GM19239 (cell line): ENCODE data around the gene MED12L.

Source experiments
- DNase-seq: peaks from one replicate; pipeline ENCODE4 v3.0.0; 2011; ENCODE audit warnings: low spot score; ENCODE audit not compliant: insufficient read length
- FAIRE-seq: peaks from 2 replicates; lab custom pipeline; 2011; peaks lifted over from hg19 to GRCh38; lab: Jason Lieb, UNC

MED12L gene

GRCh38 chr3:151278230-151278629, 192.8 kb downstream of the MED12L start, which contains the start of gene P2RY14:
Gene P2RY14 (minus strand): TSS chr3:151278542. CDS start chr3:151214316, 64,226 bp downstream.
- DNase-seq (no peak), FAIRE-seq (peak; percentile 42)

- FAIRE-seq (no peak), DNase-seq (no peak)
Observed at GRCh38 chr3:151281671-151282324, 196.3 kb downstream of the MED12L start.

GRCh38 chr3:151282921-151283320, 197.5 kb downstream of the MED12L start:
- peak; percentile 92 for FAIRE-seq
- peak; percentile 30 for DNase-seq

GRCh38 chr3:151283387-151283786, 197.9 kb downstream of the MED12L start:
- FAIRE-seq (no peak), DNase-seq (no peak)

- DNase-seq (no peak), FAIRE-seq (no peak)
Observed at GRCh38 chr3:151283907-151284461, 198.5 kb downstream of the MED12L start.

GRCh38 chr3:151285940-151286339, 200.5 kb downstream of the MED12L start:
- DNase-seq (no peak), FAIRE-seq (no peak)

- no peak for FAIRE-seq
Observed at GRCh38 chr3:151289445-151289844, 204.0 kb downstream of the MED12L start.

GRCh38 chr3:151290673-151291072, 205.2 kb downstream of the MED12L start:
- FAIRE-seq (no peak), DNase-seq (no peak)

More at GRCh38 chr3:151289445-151289844, 204.0 kb downstream of the MED12L start:
- no peak for DNase-seq

- DNase-seq (no peak), FAIRE-seq (no peak)
Observed at GRCh38 chr3:151293127-151293526, 207.7 kb downstream of the MED12L start.

GRCh38 chr3:151296226-151296625, 210.8 kb downstream of the MED12L start:
- no peak for DNase-seq
- FAIRE-seq: no peak

- DNase-seq: no peak
- FAIRE-seq: no peak
Observed at GRCh38 chr3:151297429-151297828, 212.0 kb downstream of the MED12L start.

- DNase-seq (no peak), FAIRE-seq (no peak)
Observed at GRCh38 chr3:151299006-151299405, 213.5 kb downstream of the MED12L start.

GRCh38 chr3:151300539-151300938, 215.1 kb downstream of the MED12L start:
- no peak for FAIRE-seq
- no peak for DNase-seq

- no peak for DNase-seq
- FAIRE-seq: no peak
Observed at GRCh38 chr3:151301787-151302186, 216.3 kb downstream of the MED12L start.

- FAIRE-seq: no peak
- no peak for DNase-seq
Observed at GRCh38 chr3:151303751-151304150, 218.3 kb downstream of the MED12L start.

- DNase-seq (no peak), FAIRE-seq (no peak)
Observed at GRCh38 chr3:151305060-151305774, 219.8 kb downstream of the MED12L start.

GRCh38 chr3:151305775-151306151, 220.3 kb downstream of the MED12L start:
- no peak for FAIRE-seq
- DNase-seq: no peak

GRCh38 chr3:151306168-151306810, 220.8 kb downstream of the MED12L start:
- no peak for DNase-seq
- FAIRE-seq: no peak

- FAIRE-seq (no peak), DNase-seq (no peak)
Observed at GRCh38 chr3:151307131-151307530, 221.7 kb downstream of the MED12L start.

- FAIRE-seq: no peak
- DNase-seq: no peak
Observed at GRCh38 chr3:151307583-151308488, 222.4 kb downstream of the MED12L start.
